GM21423 (cell line): Measurements from ENCODE around the gene HTR6.

ENCODE experiments used
- ATAC-seq: cut with Tn5 transposase; IDR thresholded peaks from one replicate; pipeline ENCODE4 v1.9.1; 2021; ENCODE audit warnings: mild to moderate bottlenecking, moderate library complexity; ENCODE audit not compliant: unreplicated experiment

Gene HTR6

GRCh38 chr1:19656134-19656779, 8.4 kb upstream of the HTR6 start:
- no peak for ATAC-seq

GRCh38 chr1:19656780-19657466, 7.8 kb upstream of the HTR6 start:
- no peak for ATAC-seq

GRCh38 chr1:19657511-19657910, 7.2 kb upstream of the HTR6 start:
- no peak for ATAC-seq

- ATAC-seq: no peak
These were observed 6.5 kb upstream of the HTR6 start for GRCh38 chr1:19658186-19658585.

- no peak for ATAC-seq
These were observed 2.9 kb upstream of the HTR6 start for GRCh38 chr1:19661721-19662228.

GRCh38 chr1:19662313-19662712, 2.4 kb upstream of the HTR6 start:
- ATAC-seq: no peak

GRCh38 chr1:19665186-19665495, 466 bp downstream of the HTR6 start:
- ATAC-seq: no peak

- no peak for ATAC-seq
These were observed 1.1 kb downstream of the HTR6 start for GRCh38 chr1:19665496-19666465.

GRCh38 chr1:19668888-19669287, 4.2 kb downstream of the HTR6 start:
- no peak for ATAC-seq

GRCh38 chr1:19670787-19671186, 6.1 kb downstream of the HTR6 start:
- ATAC-seq: no peak

GRCh38 chr1:19672237-19672636, 7.6 kb downstream of the HTR6 start:
- ATAC-seq: no peak

GRCh38 chr1:19675797-19676196, 11.1 kb downstream of the HTR6 start:
- ATAC-seq: no peak

- ATAC-seq: no peak
These were observed 11.8 kb downstream of the HTR6 start for GRCh38 chr1:19676438-19676922.

- no peak for ATAC-seq
These were observed 13.8 kb downstream of the HTR6 start for GRCh38 chr1:19678493-19678892.

GRCh38 chr1:19678931-19679453, 14.3 kb downstream of the HTR6 start:
- no peak for ATAC-seq

- no peak for ATAC-seq
These were observed 15.0 kb downstream of the HTR6 start for GRCh38 chr1:19679691-19680090.

GRCh38 chr1:19680644-19681043, 16.0 kb downstream of the HTR6 start:
- ATAC-seq: no peak

- ATAC-seq: no peak
These were observed 17.6 kb downstream of the HTR6 start for GRCh38 chr1:19682257-19682656.

GRCh38 chr1:19682901-19683300, 18.2 kb downstream of the HTR6 start:
- ATAC-seq: no peak

GRCh38 chr1:19683351-19683750, 18.7 kb downstream of the HTR6 start:
- no peak for ATAC-seq

GRCh38 chr1:19684677-19685076, 20.0 kb downstream of the HTR6 start:
- no peak for ATAC-seq
